C4-2B (cell line): ENCODE results near the gene PCDHB7.
"Not testable (repeated sequence)": the region's sequence is repeated elsewhere in the genome, so short reads cannot be mapped to it uniquely, and the experiment has no call there.

Source experiments
- ZFX ChIP-seq: fragments of 450-650 bp; IDR thresholded peaks from 2 replicates; pipeline ENCODE4 v1.6.1; 2017
- TF ChIP-seq, protein P1 (sequence below): fragments of 450-650 bp; conservative IDR thresholded peaks from 2 replicates; pipeline ENCODE4 v1.5.1; 2017; ENCODE audit warnings: mild to moderate bottlenecking

DNA sequence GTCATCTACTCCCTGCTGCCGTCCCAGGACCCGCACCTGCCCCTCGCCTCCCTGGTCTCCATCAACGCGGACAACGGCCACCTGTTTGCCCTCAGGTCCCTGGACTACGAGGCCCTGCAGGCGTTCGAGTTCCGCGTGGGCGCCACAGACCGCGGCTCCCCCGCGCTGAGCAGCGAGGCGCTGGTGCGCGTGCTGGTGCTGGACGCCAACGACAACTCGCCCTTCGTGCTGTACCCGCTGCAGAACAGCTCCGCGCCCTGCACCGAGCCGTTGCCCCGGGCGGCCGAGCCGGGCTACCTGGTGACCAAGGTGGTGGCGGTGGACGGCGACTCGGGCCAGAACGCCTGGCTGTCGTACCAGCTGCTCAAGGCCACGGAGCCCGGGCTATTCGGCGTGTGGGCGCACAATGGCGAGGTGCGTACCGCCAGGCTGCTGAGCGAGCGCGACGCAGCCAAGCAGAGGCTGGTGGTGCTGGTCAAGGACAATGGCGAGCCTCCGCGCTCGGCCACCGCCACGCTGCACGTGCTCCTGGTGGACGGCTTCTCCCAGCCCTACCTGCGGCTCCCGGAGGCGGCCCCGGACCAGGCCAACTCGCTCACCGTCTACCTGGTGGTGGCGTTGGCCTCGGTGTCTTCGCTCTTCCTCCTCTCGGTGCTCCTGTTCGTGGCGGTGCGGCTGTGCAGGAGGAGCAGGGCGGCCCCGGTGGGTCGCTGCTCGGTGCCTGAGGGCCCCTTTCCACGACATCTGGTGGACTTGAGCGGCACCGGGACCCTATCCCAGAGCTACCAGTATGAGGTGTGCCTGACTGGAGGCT is 2.1 kb downstream of the PCDHB7 start:
- TF ChIP-seq, protein P1, sequence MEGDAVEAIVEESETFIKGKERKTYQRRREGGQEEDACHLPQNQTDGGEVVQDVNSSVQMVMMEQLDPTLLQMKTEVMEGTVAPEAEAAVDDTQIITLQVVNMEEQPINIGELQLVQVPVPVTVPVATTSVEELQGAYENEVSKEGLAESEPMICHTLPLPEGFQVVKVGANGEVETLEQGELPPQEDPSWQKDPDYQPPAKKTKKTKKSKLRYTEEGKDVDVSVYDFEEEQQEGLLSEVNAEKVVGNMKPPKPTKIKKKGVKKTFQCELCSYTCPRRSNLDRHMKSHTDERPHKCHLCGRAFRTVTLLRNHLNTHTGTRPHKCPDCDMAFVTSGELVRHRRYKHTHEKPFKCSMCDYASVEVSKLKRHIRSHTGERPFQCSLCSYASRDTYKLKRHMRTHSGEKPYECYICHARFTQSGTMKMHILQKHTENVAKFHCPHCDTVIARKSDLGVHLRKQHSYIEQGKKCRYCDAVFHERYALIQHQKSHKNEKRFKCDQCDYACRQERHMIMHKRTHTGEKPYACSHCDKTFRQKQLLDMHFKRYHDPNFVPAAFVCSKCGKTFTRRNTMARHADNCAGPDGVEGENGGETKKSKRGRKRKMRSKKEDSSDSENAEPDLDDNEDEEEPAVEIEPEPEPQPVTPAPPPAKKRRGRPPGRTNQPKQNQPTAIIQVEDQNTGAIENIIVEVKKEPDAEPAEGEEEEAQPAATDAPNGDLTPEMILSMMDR = not testable (repeated sequence)
- not testable (repeated sequence) for TF ChIP-seq ZFX
